GM11168 (cell line): Measurements from ENCODE around the gene RSF1.

Source experiments
- in situ Hi-C: fragments of 300-500 bp; cut with MboI; formaldehyde crosslinking; loops from one replicate; pipeline ENCODE4 v1.12.0; 2022; ENCODE audit warnings: low sequenced_read_pairs; ENCODE audit not compliant: unreplicated experiment

RSF1 gene

DNA sequence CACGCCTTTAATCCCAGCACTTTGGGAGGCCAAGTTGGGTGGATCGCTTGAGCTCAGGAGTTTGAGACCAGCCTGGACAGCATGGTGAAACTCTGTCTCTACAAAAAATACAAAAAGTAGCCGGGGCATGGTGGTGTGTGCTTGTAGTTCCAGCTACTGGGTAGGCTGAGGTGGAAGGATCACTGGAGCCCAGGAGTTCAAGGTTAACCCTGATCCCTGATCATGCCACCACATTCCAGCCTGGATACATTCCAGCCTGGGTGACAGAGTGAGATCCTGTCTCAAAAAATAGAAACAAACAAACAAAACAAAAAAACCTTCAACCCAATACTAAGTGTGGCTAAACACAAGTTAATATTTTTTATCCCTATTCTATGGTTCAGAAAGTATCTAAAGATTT, 116.5 kb downstream of the RSF1 start:
- in situ Hi-C loops, result no loop called here

GRCh38 chr11:77699425-77699824, 121.1 kb downstream of the RSF1 start:
- in situ Hi-C loops, result no loop called here

DNA sequence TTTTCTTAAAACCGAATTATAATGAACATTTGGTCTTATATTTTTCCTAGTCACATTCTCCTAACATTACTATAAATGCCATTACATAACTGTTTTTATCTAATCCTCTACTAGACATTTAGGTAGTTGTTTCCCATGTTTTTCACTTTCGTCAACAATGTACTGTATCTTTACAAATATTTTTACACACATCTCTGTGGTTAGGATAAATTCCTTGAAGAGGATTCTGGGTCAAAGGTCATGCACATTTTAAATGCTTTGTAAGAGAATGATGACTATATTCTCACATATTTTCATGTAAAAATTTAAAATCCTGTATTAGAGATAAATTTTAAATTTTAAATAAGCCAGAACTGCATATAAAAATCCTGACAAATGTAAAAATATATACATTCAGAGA, 121.6 kb downstream of the RSF1 start:
- in situ Hi-C loops, result no loop called here

DNA sequence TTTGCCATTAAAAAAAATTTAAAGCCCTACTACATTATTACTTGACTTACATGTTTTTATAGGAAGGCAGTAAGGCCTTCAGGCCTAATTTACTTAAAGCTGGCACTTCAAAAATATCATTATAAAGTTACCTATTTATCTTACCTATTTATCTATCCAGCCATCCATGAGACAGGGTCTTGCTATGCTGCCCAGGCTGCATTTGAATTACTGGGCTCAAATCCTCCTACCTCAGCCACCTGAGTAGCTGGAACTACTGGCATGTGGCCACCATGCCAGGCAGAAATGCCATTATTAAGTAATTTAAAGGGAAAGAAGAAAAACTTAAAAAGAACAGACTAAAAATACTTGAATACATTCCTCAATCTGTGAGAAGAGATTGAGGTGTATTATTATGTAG, 122.7 kb downstream of the RSF1 start:
- in situ Hi-C loops, result no loop called here

DNA sequence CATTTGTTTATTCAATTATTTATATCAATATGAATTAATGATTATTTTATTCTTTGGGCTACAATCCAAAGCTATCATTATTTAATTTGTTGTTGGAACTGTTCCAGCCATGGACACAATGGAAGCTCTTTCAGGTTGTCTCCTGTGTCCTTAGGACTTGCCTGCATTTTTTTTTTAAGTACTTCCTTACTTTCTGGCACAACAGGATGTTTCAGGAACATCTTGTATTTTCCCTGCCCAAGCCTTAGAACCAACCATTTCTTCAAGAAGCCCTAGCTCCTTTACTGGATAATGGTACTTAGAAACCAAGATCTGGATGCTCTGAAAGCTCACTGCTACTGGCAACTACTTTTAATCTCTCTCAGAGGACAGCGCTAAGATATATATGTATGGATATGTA, 125.1 kb downstream of the RSF1 start:
- in situ Hi-C loops, result no loop called here

DNA sequence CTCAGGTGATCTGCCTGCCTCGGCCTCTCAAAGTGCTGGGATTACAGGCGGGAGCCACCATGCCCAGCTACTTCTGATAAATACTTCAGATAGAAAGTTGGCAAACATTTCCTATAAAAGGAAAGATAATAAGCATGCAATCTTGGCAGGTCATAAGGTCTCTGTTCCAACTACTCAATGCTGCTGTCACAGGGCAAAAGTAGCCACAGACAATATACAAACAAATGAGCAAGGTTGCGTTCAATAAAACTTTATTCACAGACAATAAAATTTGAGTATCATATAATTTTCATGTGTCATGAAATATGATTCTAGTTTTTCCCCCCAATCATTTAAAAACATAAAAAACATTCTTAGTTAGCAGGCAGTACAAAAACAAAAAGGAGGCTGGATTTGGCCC, 129.9 kb downstream of the RSF1 start:
- in situ Hi-C loops, result no loop called here

DNA sequence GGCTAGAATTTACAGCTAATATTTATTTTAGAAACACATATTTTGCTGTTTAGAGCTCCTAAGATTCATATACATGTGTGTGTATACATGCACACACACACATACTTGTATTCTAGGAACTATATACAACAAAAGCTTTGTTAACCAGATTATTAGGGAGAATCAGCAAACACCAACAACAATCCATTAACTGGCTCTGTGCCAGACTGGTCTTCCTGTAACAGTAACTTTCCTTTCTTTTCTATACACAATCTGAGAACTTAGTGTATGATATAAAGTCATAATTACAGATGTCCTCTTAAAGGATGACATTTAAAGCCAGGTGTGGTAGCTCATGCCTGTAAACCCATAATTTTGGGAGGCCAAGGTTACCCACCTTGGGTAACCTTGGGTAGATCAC, 133.4 kb downstream of the RSF1 start:
- in situ Hi-C loops, result no loop called here

DNA sequence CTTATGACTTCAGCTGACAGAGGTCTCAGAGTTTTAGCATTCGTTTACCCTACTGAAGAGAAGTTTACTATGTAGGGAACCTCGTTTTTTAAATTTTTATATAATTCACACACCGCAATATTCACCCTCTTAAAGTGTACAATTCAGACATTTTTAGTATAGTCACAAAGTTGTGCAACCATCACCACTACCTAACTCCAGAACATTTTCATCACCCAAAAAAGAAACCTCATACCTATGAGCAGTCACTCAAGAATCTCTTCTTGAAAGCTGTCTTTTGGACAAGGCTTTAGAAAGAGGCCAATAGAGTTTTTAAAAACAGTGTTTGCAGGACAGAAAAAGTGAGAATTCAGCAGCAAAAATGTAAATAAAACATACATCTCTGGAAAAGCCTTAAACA, 143.4 kb downstream of the RSF1 start:
- in situ Hi-C loops, result no loop called here

DNA sequence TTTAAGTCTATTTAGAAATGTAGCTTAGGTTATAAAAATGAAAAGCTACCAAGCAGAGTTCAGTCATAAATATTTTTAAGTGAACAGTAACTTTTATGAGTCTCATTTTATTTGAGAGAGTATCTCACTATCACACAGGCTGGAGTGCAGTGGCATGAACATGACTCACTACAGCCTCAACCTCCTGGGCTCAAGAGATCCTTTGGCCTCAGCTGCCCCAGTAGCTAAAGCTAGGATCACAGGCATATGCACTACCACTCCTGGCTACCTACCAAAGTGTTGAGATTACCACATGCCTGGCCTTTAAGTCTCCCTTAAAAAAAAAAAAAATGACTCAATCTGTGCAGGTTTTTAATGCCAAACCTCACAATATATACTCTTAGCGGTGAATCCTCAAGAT, 148.3 kb downstream of the RSF1 start:
- in situ Hi-C loops, result no loop called here

DNA sequence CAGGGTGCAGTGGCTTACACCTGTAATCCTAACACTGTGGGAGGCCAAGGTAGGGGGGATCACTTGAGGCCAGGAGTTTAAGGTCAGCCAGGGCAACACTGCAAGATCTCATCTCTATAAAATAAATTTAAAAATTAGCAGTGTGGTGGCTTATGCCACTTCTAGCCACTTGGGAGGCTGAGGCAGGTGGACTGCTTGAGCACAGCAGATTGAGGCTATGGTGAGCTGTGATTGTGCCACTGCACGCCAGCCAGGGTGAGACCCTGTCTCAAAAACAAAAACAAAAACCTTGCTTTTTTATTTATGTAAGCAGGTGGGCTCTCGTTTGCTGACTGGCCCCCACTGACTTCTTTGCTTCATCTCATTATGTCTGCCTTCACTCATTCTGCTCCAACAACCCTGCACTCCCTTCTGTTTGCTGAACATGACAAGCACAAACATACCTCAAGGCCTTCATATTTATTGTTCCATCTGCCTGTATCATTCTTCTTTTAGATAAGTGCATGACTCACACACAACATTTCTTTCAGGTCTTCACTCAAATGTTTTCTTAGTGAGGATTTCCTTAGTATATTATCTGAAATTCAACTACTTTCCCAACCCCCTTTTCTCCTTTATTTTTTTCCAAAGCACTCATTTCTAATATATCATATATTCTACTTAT, 150.5 kb downstream of the RSF1 start:
- in situ Hi-C loops, result no loop called here

- in situ Hi-C loops, result no loop called here
Measured at GRCh38 chr11:77668760-77669159, 151.8 kb downstream of the RSF1 start.

DNA sequence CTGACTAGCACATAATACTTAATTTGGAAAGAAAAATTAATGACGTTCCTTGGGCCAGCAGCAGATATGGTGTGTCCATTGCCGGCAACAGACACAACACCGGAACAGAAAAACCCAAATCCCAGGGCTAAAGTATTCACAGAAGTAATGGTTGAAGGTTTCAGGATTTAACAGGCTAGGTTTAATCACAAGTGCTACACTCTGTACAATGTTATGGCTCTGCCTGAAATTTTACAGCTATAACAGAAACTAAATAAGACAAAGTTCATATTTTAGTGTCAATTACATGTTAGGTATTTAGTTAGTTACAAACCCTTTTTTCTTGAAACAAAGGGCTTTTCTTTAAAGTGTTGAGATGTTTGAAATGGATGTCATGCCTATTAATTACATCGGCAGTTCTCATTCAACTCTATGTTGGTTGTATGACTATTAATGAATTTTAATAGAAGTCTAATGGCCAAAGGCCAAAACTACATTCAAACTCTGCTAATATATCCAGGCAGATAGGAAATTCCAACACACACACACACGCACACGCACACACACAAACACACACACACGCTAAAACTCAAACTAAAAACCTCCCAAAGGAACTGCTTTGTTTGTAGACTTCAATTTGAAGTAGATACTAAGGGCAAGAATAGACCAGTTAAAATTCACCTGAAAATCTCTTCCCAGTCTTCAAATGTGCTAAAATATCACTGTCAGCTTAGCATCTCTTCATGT, 155.1 kb downstream of the RSF1 start:
- in situ Hi-C loops, result no loop called here

GRCh38 chr11:77661670-77662069, 158.9 kb downstream of the RSF1 start:
- in situ Hi-C loops, result no loop called here

DNA sequence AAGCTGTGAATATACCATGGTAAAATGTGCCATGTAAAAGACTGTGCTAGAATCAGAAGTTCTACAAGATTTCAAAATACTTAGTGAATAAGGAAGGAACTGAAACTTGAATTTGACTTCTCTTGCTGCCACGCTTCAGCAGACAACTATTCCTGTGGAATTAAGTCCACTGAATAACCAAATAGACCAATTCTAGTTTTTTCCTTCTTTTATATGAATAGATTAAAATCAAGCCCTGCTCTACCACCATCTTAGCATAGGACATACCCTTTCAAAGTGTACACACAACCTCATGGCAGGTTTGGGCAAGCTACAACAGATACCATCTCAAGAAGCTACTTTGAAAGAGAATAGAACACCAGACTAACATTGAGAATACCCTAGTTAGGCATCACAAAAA, 159.6 kb downstream of the RSF1 start:
- in situ Hi-C loops, result no loop called here

DNA sequence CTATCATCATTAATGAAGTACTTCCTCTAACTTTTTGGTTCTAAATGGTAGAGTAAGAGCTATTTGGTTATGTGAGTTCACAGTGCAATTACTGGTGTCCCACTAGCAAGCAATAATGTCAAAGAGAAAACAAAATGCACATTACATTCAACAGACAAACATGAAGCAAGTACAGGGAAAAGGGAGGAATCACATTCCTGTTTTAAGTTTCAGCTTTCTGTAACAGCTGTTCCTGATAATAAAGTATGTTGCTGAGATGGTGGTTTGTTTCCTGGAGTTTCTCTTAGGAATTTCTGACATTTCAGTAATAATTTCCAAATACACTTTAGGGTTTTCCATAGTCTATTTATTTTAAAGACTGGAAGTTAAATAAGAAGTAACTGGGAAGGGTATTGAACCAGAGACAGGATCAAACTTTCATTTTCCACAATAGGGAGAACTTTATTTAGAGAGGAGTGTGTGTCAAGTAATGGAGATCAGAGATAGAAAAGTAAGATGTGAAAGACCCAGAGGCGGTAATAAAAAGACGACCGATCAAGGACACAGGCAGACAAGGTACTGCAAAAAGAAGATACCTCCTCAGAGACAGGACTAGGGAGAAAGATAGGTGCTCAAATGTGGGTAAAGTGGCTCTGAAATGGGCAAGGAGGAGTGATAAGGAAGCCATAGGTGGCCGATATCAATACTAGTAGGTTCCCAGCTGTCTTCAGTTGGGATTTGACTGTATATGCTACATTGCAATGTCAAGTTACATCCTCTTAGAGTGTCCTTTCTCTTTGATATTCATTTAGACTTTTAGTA, 162.1 kb downstream of the RSF1 start:
- in situ Hi-C loops, result no loop called here

- in situ Hi-C loops, result no loop called here
Measured at GRCh38 chr11:77656362-77656761, 164.2 kb downstream of the RSF1 start.

DNA sequence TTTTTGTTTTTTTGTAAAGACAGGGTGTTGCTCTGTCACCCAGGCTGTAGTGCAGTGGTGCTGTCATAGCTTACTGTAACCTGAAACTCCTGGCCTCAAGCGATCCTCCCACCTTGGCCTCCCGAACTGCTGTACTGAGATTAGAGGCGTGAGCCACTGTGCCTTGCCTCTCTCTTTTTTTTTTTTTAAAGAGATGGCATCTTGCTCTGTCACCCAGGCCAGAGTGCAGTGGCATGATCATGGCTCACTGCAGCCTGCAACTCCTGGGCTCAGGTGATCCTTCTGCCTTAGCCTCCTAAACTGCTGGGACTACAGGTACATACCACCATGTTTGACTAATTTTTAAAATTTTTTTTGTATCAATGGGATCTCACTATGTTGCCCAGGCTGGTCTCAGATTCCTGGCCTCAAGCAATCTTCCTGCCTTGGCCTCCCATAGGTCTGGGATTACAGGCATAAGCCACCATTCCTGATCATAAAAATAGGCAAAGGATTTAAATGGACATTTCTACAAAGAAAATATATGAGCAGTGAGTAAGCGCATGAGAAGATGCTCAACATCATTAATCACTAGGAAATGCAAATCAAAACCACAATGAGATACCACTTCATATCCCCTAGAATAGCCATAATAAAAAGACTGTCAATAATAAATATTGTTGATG, 165.6 kb downstream of the RSF1 start:
- in situ Hi-C loops, result no loop called here

- in situ Hi-C loops, result no loop called here
Measured at GRCh38 chr11:77650123-77650522, 170.4 kb downstream of the RSF1 start.

DNA sequence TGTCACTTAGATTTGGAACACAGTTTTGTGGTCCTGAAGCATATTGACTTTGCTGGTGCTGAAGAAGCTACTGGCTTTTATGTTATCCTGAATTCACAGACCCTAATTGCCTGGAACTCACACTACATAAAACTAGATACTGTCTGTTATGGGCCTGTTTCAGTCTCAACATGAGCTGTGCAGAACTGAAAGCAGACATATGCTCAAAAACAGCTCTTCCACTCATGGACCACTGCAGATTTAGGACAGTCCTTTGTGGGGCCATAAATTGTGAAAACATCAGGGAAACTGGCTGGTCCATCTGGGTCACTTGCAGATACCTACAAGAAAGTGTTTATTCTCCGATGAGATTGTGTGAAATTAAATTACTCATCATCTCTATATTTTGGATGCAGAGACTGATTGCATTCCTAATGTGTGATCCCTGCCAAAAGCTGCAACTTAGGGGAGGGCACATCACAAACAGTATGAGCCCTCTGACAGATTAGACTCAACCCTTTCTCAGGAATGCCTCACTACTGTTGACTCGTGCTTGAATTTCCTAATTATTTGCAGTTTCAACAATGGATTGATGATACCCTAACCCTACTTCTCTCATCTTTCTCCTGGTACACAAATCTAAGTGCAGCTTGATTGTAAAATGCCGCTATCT, 172.7 kb downstream of the RSF1 start:
- in situ Hi-C loops, result no loop called here

GRCh38 chr11:77644887-77645286, 175.6 kb downstream of the RSF1 start:
- in situ Hi-C loops, result no loop called here
